Measurements from ENCODE around the gene C5orf58. TPM values are rescaled to one million over a fixed set of nuclear protein-coding genes. Genes with fewer than 3 reads are reported as not detected.

The C5orf58 gene
- total and polyA plus RNA-seq, 10 of the 15 experiments (the other 5 are each of a cell fraction or from before 2014, with no cell fraction given): 0.13 to 0.27 (median 0.26) TPM; not detected in 7

DNA sequence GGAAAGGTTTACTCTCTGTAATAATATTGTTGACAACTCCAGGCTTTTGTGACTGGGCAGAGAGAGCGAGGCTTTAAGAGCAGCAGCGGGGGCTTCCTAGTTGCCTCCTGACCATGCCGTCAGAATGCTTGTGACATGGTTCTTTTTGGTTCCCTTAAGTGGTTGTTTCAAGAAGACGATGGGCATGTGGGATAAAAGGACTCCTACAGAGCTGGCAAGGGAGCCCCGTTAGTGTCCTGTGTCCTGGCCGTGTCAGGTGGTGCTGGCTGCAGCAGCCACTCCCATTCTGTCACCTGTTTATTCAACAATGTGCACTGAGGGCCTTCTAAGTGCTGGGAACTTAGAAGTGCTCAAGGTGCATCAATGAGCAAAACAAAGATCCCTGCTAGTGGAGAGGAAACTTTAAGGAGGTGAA, 45.1 kb downstream of the C5orf58 start:
- Histone ChIP-seq H3K9ac (ENCODE audit: control insufficient read depth, insufficient read depth, low read length) (no peak overlapping the region), H3K9me3 (replicated peaks; ENCODE audit: control insufficient read depth, insufficient read depth, low read length) (no peaks in the 10 kb centered on the region), H3K36me3 (ENCODE audit: control insufficient read depth in 2 of 2, insufficient read depth in 2 of 2, low read length in 1 of 2) (peaks cover 12 to 14% of the 10 kb centered on the region in 2 experiments; a peak in 3 of 4 replicates), H3K27me3 (replicated peaks in 1 of 2; ENCODE audit: control insufficient read depth in 2 of 2, insufficient read depth in 2 of 2, low read length in 1 of 2) (no peaks in the 10 kb centered on the region), H2AFZ (ENCODE audit: control insufficient read depth, low read depth, low read length) (no peak overlapping the region), H3K27ac (ENCODE audit: control insufficient read depth, insufficient read depth) (peak overlapping the region; percentile 62), H3K4me3 (0 out of 2 replicates have a peak overlapping the region, but pooled peaks have one; percentile 19), H3K79me2 (ENCODE audit: control insufficient read depth, insufficient read depth, low read length) (no peaks in the 10 kb centered on the region), H4K20me1 (ENCODE audit: control insufficient read depth, insufficient read depth) (no peaks in the 10 kb centered on the region), H3K4me2 (ENCODE audit: control insufficient read depth, insufficient read depth) (peak overlapping the region; percentile 75), H3K4me1 (ENCODE audit: control insufficient read depth, insufficient read depth, low read length) (peaks cover 37% of the 10 kb centered on the region)
- SMC1A ChIA-PET (ENCODE audit: uncharacterized antibody, unreplicated experiment): interaction anchor here (1.5 to 16.6 kb wide), 8 partner anchors 9 to 62 kb away, joined by 3 to 451 read pairs (median 16); partner anchors contain the start of gene LCP2
- in situ Hi-C loops (cut with MboI) (loop anchor here (5.0 kb wide), 1 partner anchor 59 kb away; no protein-coding TSS in a partner anchor), intact Hi-C loops (cut with micrococcal nuclease; ENCODE audit: unreplicated experiment) (loop anchor here (1.0 kb wide), 1 partner anchor 53 kb away; no protein-coding TSS in a partner anchor)
- DNase-seq (ENCODE audit: low read depth, low spot score): no peak
- CTCF ChIA-PET: interaction anchor here (0.8 to 8.1 kb wide), 12 partner anchors 10 to 142 kb away, joined by 3 to 126 read pairs (median 8); partner anchors contain the start of gene LCP2
- WGBS (ENCODE audit: insufficient coverage, insufficient replicate concordance, low lambda C conversion rate, missing lambda C conversion rate): 57% methylated on average over 6 of the region's 6 CpGs
- POLR2A ChIA-PET: interaction anchor here (1.4 to 4.5 kb wide), 6 partner anchors 11 to 61 kb away, joined by 4 to 75 read pairs (median 7); partner anchors contain the start of gene LCP2
- ATAC-seq: peak; percentile 17
- RAD21 ChIA-PET (ENCODE audit: unreplicated experiment): interaction anchor here (1.2 to 8.9 kb wide), 8 partner anchors 11 to 61 kb away, joined by 3 to 182 read pairs (median 40); partner anchors contain the start of gene LCP2
- FAIRE-seq: no peak
- BruUV-seq (replicated peaks): no TSS peak
- TF ChIP-seq ZNF24 (IDR thresholded peaks at IDR 0.05) (no peak), TCF7 (IDR thresholded peaks at IDR 0.05; ENCODE audit: borderline replicate concordance) (no peak), RBBP5 (conservative IDR thresholded peaks at IDR 0.05) (no peak), NFYA (IDR thresholded peaks at IDR 0.05; ENCODE audit: borderline replicate concordance, low read depth, low read length) (no peak), SMC3 (IDR thresholded peaks at IDR 0.05; ENCODE audit: borderline replicate concordance, low read length) (no peak), EP300 (IDR thresholded peaks at IDR 0.05; ENCODE audit: borderline replicate concordance in 1 of 2, control insufficient read depth in 1 of 2, low read depth in 2 of 2, low read length in 2 of 2) (no peak), SMAD5 (IDR thresholded peaks at IDR 0.05; ENCODE audit: low read depth) (no peak), STAT1 (conservative IDR thresholded peaks at IDR 0.05) (no peak), IRF4 (IDR thresholded peaks at IDR 0.05; ENCODE audit: low read depth, low read length) (no peak)
- TF ChIP-seq, protein P1, sequence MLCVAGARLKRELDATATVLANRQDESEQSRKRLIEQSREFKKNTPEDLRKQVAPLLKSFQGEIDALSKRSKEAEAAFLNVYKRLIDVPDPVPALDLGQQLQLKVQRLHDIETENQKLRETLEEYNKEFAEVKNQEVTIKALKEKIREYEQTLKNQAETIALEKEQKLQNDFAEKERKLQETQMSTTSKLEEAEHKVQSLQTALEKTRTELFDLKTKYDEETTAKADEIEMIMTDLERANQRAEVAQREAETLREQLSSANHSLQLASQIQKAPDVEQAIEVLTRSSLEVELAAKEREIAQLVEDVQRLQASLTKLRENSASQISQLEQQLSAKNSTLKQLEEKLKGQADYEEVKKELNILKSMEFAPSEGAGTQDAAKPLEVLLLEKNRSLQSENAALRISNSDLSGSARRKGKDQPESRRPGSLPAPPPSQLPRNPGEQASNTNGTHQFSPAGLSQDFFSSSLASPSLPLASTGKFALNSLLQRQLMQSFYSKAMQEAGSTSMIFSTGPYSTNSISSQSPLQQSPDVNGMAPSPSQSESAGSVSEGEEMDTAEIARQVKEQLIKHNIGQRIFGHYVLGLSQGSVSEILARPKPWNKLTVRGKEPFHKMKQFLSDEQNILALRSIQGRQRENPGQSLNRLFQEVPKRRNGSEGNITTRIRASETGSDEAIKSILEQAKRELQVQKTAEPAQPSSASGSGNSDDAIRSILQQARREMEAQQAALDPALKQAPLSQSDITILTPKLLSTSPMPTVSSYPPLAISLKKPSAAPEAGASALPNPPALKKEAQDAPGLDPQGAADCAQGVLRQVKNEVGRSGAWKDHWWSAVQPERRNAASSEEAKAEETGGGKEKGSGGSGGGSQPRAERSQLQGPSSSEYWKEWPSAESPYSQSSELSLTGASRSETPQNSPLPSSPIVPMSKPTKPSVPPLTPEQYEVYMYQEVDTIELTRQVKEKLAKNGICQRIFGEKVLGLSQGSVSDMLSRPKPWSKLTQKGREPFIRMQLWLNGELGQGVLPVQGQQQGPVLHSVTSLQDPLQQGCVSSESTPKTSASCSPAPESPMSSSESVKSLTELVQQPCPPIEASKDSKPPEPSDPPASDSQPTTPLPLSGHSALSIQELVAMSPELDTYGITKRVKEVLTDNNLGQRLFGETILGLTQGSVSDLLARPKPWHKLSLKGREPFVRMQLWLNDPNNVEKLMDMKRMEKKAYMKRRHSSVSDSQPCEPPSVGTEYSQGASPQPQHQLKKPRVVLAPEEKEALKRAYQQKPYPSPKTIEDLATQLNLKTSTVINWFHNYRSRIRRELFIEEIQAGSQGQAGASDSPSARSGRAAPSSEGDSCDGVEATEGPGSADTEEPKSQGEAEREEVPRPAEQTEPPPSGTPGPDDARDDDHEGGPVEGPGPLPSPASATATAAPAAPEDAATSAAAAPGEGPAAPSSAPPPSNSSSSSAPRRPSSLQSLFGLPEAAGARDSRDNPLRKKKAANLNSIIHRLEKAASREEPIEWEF (IDR thresholded peaks at IDR 0.05; ENCODE audit: insufficient replicate concordance, low read depth, low read length): no peak
- TF ChIP-seq, protein P2, sequence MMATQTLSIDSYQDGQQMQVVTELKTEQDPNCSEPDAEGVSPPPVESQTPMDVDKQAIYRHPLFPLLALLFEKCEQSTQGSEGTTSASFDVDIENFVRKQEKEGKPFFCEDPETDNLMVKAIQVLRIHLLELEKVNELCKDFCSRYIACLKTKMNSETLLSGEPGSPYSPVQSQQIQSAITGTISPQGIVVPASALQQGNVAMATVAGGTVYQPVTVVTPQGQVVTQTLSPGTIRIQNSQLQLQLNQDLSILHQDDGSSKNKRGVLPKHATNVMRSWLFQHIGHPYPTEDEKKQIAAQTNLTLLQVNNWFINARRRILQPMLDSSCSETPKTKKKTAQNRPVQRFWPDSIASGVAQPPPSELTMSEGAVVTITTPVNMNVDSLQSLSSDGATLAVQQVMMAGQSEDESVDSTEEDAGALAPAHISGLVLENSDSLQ (IDR thresholded peaks at IDR 0.05): no peak
- TF ChIP-seq, protein P3, sequence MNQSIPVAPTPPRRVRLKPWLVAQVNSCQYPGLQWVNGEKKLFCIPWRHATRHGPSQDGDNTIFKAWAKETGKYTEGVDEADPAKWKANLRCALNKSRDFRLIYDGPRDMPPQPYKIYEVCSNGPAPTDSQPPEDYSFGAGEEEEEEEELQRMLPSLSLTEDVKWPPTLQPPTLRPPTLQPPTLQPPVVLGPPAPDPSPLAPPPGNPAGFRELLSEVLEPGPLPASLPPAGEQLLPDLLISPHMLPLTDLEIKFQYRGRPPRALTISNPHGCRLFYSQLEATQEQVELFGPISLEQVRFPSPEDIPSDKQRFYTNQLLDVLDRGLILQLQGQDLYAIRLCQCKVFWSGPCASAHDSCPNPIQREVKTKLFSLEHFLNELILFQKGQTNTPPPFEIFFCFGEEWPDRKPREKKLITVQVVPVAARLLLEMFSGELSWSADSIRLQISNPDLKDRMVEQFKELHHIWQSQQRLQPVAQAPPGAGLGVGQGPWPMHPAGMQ (IDR thresholded peaks at IDR 0.05; ENCODE audit: borderline replicate concordance): no peak
- TF ChIP-seq, protein P4, sequence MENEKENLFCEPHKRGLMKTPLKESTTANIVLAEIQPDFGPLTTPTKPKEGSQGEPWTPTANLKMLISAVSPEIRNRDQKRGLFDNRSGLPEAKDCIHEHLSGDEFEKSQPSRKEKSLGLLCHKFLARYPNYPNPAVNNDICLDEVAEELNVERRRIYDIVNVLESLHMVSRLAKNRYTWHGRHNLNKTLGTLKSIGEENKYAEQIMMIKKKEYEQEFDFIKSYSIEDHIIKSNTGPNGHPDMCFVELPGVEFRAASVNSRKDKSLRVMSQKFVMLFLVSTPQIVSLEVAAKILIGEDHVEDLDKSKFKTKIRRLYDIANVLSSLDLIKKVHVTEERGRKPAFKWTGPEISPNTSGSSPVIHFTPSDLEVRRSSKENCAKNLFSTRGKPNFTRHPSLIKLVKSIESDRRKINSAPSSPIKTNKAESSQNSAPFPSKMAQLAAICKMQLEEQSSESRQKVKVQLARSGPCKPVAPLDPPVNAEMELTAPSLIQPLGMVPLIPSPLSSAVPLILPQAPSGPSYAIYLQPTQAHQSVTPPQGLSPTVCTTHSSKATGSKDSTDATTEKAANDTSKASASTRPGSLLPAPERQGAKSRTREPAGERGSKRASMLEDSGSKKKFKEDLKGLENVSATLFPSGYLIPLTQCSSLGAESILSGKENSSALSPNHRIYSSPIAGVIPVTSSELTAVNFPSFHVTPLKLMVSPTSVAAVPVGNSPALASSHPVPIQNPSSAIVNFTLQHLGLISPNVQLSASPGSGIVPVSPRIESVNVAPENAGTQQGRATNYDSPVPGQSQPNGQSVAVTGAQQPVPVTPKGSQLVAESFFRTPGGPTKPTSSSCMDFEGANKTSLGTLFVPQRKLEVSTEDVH (IDR thresholded peaks at IDR 0.05; ENCODE audit: low read depth, partially characterized antibody): no peak

Measured in GM12878 (cell line).